ENCODE data around the gene ANGPTL8. TPM values are rescaled to one million over a fixed set of nuclear protein-coding genes. Genes with fewer than 3 reads are reported as not detected.

ANGPTL8 gene
- total and polyA plus RNA-seq, 2 of the 13 experiments (the other 11 are each of a cell fraction or from before 2014, with no cell fraction given): 27.3 to 243 TPM

- TF ChIP-seq ZNF263 (CRISPR knock-in tag; IDR thresholded peaks at IDR 0.05): peak; percentile 61
- TF ChIP-seq ZMAT3 (CRISPR knock-in tag; conservative IDR thresholded peaks at IDR 0.05): peak; percentile 62; the same call in 1 of the 2 replicates
- no peak for TF ChIP-seq KDM1A (CRISPR knock-in tag; IDR thresholded peaks at IDR 0.05)
- TF ChIP-seq SIN3A (IDR thresholded peaks at IDR 0.05; ENCODE audit: borderline replicate concordance, low read depth, low read length): peak; percentile 50; the same call in 1 of the 2 replicates
- peak; percentile 90 to 100 for TF ChIP-seq ATF4 (CRISPR knock-in tag; IDR thresholded peaks at IDR 0.05)
- peak; percentile 98 for TF ChIP-seq SALL1 (CRISPR knock-in tag; IDR thresholded peaks at IDR 0.05)
- TF ChIP-seq MBNL3 (CRISPR knock-in tag; conservative IDR thresholded peaks at IDR 0.05): no peak
- peak; percentile 88; the same call in 1 of the 2 replicates for TF ChIP-seq ZNF543 (CRISPR knock-in tag; IDR thresholded peaks at IDR 0.05)
- TF ChIP-seq ZFP1 (CRISPR knock-in tag; IDR thresholded peaks at IDR 0.05): peak; percentile 88
- TF ChIP-seq, protein P1, sequence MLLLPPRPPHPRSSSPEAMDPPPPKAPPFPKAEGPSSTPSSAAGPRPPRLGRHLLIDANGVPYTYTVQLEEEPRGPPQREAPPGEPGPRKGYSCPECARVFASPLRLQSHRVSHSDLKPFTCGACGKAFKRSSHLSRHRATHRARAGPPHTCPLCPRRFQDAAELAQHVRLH (CRISPR knock-in tag; IDR thresholded peaks at IDR 0.05; ENCODE audit: borderline replicate concordance, low read depth): peak; percentile 60; the same call in 1 of the 2 replicates
- TF ChIP-seq ZNF101 (CRISPR knock-in tag; IDR thresholded peaks at IDR 0.05; ENCODE audit: borderline replicate concordance, low read depth): peak; percentile 30; the same call in 1 of the 2 replicates
- TF ChIP-seq ZGPAT (CRISPR knock-in tag; IDR thresholded peaks at IDR 0.05): peak; percentile 98
- TF ChIP-seq, protein P2, sequence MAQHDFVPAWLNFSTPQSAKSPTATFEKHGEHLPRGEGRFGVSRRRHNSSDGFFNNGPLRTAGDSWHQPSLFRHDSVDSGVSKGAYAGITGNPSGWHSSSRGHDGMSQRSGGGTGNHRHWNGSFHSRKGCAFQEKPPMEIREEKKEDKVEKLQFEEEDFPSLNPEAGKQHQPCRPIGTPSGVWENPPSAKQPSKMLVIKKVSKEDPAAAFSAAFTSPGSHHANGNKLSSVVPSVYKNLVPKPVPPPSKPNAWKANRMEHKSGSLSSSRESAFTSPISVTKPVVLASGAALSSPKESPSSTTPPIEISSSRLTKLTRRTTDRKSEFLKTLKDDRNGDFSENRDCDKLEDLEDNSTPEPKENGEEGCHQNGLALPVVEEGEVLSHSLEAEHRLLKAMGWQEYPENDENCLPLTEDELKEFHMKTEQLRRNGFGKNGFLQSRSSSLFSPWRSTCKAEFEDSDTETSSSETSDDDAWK (CRISPR knock-in tag; IDR thresholded peaks at IDR 0.05): no peak
- TF ChIP-seq ZFP82 (CRISPR knock-in tag; IDR thresholded peaks at IDR 0.05; ENCODE audit: borderline replicate concordance): peak; percentile 42; the same call in 1 of the 2 replicates
- TF ChIP-seq ZKSCAN1 (IDR thresholded peaks at IDR 0.05; ENCODE audit: low read length): no peak
- TF ChIP-seq, protein P3, sequence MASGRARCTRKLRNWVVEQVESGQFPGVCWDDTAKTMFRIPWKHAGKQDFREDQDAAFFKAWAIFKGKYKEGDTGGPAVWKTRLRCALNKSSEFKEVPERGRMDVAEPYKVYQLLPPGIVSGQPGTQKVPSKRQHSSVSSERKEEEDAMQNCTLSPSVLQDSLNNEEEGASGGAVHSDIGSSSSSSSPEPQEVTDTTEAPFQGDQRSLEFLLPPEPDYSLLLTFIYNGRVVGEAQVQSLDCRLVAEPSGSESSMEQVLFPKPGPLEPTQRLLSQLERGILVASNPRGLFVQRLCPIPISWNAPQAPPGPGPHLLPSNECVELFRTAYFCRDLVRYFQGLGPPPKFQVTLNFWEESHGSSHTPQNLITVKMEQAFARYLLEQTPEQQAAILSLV (CRISPR knock-in tag; IDR thresholded peaks at IDR 0.05; ENCODE audit: borderline replicate concordance): peak; percentile 52; the same call in 1 of the 2 replicates
- no peak for TF ChIP-seq ZNF652 (CRISPR knock-in tag; IDR thresholded peaks at IDR 0.05; ENCODE audit: borderline replicate concordance, low read depth)
- TF ChIP-seq SMARCE1 (IDR thresholded peaks at IDR 0.05; ENCODE audit: borderline replicate concordance): no peak
- TF ChIP-seq, protein P4, sequence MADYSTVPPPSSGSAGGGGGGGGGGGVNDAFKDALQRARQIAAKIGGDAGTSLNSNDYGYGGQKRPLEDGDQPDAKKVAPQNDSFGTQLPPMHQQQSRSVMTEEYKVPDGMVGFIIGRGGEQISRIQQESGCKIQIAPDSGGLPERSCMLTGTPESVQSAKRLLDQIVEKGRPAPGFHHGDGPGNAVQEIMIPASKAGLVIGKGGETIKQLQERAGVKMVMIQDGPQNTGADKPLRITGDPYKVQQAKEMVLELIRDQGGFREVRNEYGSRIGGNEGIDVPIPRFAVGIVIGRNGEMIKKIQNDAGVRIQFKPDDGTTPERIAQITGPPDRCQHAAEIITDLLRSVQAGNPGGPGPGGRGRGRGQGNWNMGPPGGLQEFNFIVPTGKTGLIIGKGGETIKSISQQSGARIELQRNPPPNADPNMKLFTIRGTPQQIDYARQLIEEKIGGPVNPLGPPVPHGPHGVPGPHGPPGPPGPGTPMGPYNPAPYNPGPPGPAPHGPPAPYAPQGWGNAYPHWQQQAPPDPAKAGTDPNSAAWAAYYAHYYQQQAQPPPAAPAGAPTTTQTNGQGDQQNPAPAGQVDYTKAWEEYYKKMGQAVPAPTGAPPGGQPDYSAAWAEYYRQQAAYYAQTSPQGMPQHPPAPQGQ (CRISPR knock-in tag; IDR thresholded peaks at IDR 0.05; ENCODE audit: borderline replicate concordance): 0 out of 2 replicates have a peak, but pooled peaks have one; percentile 64
- TF ChIP-seq ZNF276 (CRISPR knock-in tag; IDR thresholded peaks at IDR 0.05; ENCODE audit: low read depth): peak; percentile 61
Observed at GRCh38 chr19:11239377-11240000, at the start of gene ANGPTL8 (continued).

Measured in HepG2 (cell line).